Nephron (organoid): ENCODE measurements around the gene DOCK10.

ENCODE experiments used
- H3K27ac Mint-ChIP-seq, 3 experiments: 2 replicates each; pipeline ENCODE4 v1.8.0; 2020; ENCODE audit warnings: mixed read lengths in 3 of 3, mild to moderate bottlenecking in 2 of 3, moderate library complexity in 1 of 3
- H3K27me3 Mint-ChIP-seq: 2 replicates; pipeline ENCODE4 v1.8.0; 2021; ENCODE audit warnings: low read depth, mild to moderate bottlenecking, moderate library complexity, mixed read lengths
- H3K36me3 Mint-ChIP-seq: 2 replicates; pipeline ENCODE4 v1.8.0; 2020; ENCODE audit warnings: low read depth, mixed read lengths
- H3K4me1 Mint-ChIP-seq: 2 replicates; pipeline ENCODE4 v1.8.0; 2020; ENCODE audit warnings: mixed read lengths
- H3K4me3 Mint-ChIP-seq, 3 experiments: 2 replicates each; pipeline ENCODE4 v1.8.0; 2020; ENCODE audit warnings: mild to moderate bottlenecking in 3 of 3, mixed read lengths in 3 of 3, moderate library complexity in 2 of 3
- H3K9me3 Mint-ChIP-seq: 2 replicates; pipeline ENCODE4 v1.8.0; 2020; ENCODE audit warnings: mixed read lengths
- TF ChIP-seq, protein P1 (sequence below), 3 experiments: fragments of 200-600 bp; sonication (generic); IDR thresholded peaks; one replicate each; pipeline ENCODE4 v1.5.0; 2021; ENCODE audit warnings: antibody characterized with exemption in 3 of 3; ENCODE audit not compliant: unreplicated experiment in 3 of 3

Gene DOCK10

GRCh38 chr2:224982910-224983711, 59.2 kb downstream of the DOCK10 start:
- H3K4me3 Mint-ChIP-seq = peak overlapping the region in 2 of 3 experiments; percentile 24 to 54
- H3K4me1 Mint-ChIP-seq = peaks cover 22% of the 10 kb centered on the region
- no peaks in the 10 kb centered on the region for H3K9me3 Mint-ChIP-seq
- H3K27ac Mint-ChIP-seq = peak overlapping the region; percentile 97
- H3K36me3 Mint-ChIP-seq = no peaks in the 10 kb centered on the region
- TF ChIP-seq, protein P1, sequence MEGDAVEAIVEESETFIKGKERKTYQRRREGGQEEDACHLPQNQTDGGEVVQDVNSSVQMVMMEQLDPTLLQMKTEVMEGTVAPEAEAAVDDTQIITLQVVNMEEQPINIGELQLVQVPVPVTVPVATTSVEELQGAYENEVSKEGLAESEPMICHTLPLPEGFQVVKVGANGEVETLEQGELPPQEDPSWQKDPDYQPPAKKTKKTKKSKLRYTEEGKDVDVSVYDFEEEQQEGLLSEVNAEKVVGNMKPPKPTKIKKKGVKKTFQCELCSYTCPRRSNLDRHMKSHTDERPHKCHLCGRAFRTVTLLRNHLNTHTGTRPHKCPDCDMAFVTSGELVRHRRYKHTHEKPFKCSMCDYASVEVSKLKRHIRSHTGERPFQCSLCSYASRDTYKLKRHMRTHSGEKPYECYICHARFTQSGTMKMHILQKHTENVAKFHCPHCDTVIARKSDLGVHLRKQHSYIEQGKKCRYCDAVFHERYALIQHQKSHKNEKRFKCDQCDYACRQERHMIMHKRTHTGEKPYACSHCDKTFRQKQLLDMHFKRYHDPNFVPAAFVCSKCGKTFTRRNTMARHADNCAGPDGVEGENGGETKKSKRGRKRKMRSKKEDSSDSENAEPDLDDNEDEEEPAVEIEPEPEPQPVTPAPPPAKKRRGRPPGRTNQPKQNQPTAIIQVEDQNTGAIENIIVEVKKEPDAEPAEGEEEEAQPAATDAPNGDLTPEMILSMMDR (IDR thresholded peaks at IDR 0.05; ENCODE audit: unreplicated experiment in 3 of 3) = no peak
- H3K27me3 Mint-ChIP-seq = no peaks in the 10 kb centered on the region

GRCh38 chr2:224982226-224982625, 60.0 kb downstream of the DOCK10 start:
- peak overlapping the region in 1 of 3 experiments; percentile 13 for H3K4me3 Mint-ChIP-seq
- TF ChIP-seq, protein P1 (IDR thresholded peaks at IDR 0.05; ENCODE audit: unreplicated experiment in 3 of 3) = no peak
- no peaks in the 10 kb centered on the region for H3K36me3 Mint-ChIP-seq

GRCh38 chr2:224976629-224977525, 65.4 kb downstream of the DOCK10 start:
- H3K4me3 Mint-ChIP-seq = no peak overlapping the region
- no peaks in the 10 kb centered on the region for H3K36me3 Mint-ChIP-seq
- H3K27me3 Mint-ChIP-seq = peaks cover 7% of the 10 kb centered on the region
- peaks cover 20% of the 10 kb centered on the region for H3K4me1 Mint-ChIP-seq
- H3K27ac Mint-ChIP-seq = no peak overlapping the region
- TF ChIP-seq, protein P1 (IDR thresholded peaks at IDR 0.05; ENCODE audit: unreplicated experiment in 3 of 3) = no peak
- no peaks in the 10 kb centered on the region for H3K9me3 Mint-ChIP-seq

More at GRCh38 chr2:224982226-224982625, 60.0 kb downstream of the DOCK10 start:
- Mint-ChIP-seq H3K27ac (peak overlapping the region; percentile 29 to 97 (median 97)), H3K4me1 (peaks cover 22% of the 10 kb centered on the region), H3K9me3 (no peaks in the 10 kb centered on the region), H3K27me3 (no peaks in the 10 kb centered on the region)

GRCh38 chr2:224975761-224976160, 66.5 kb downstream of the DOCK10 start:
- peaks cover 7% of the 10 kb centered on the region for H3K27me3 Mint-ChIP-seq
- no peaks in the 10 kb centered on the region for H3K9me3 Mint-ChIP-seq
- no peaks in the 10 kb centered on the region for H3K36me3 Mint-ChIP-seq
- H3K4me1 Mint-ChIP-seq = peaks cover 20% of the 10 kb centered on the region
- no peak overlapping the region for H3K27ac Mint-ChIP-seq
- TF ChIP-seq, protein P1 (IDR thresholded peaks at IDR 0.05; ENCODE audit: unreplicated experiment in 3 of 3) = no peak
- H3K4me3 Mint-ChIP-seq = no peak overlapping the region

GRCh38 chr2:224973112-224974016, 68.9 kb downstream of the DOCK10 start:
- Mint-ChIP-seq H3K27me3 (peaks cover 7% of the 10 kb centered on the region), H3K27ac (peak overlapping the region in 1 of 3 experiments; percentile 46), H3K4me1 (peaks cover 42% of the 10 kb centered on the region), H3K36me3 (no peaks in the 10 kb centered on the region), H3K4me3 (peak overlapping the region in 1 of 3 experiments; percentile 42), H3K9me3 (no peaks in the 10 kb centered on the region)
- TF ChIP-seq, protein P1 (IDR thresholded peaks at IDR 0.05; ENCODE audit: unreplicated experiment in 3 of 3) = no peak
